Right kidney (tissue), 1 donor: ENCODE measurements around the gene COX14.

ENCODE experiments used
- DNase-seq: peaks from one replicate; pipeline ENCODE4 v3.0.0-alpha.2; 2016

COX14 gene

GRCh38 chr12:50156641-50157040 lies 44.6 kb downstream of the COX14 start:
- no peak for DNase-seq

DNA sequence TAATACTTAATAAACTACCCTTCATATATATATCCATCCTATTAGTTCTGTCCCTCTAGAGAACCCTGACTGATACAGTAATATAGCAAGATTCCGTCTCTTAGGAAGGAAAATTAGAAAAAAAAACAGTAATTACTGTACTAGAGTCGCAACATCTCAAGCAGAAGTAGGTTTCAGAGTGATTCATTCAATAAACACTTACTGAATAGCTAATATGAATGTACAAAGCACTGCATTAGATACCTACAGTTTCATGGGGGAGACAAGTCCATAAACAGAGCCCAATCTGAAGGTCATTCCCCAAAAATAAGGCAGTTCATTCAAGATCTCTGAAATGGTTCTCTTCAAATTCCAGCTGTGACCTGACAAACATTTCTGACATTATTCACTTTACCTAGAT lies 45.2 kb downstream of the COX14 start:
- no peak for DNase-seq

GRCh38 chr12:50160643-50161042 lies 48.6 kb downstream of the COX14 start:
- no peak for DNase-seq

DNA sequence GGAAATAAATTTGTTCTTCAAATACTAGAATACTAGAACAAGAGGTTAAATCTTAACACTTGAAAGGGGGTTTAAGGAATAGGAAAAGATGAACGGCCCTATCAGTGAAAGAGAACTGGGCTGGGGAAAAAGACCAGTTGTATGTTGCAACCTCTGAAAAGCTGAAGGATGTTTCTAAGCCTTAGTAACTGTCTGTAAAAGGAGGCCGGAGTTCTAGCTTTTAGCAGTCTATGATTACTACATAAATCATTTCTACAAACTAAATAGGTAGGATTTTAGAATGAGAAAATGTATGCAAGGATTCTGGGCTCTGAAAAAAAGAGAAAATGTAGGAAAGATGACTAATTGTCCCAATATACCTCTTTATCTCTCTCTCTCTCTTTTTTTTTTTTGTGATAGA lies 50.2 kb downstream of the COX14 start:
- DNase-seq, result no peak

GRCh38 chr12:50164963-50165362 lies 52.9 kb downstream of the COX14 start:
- DNase-seq, result no peak

GRCh38 chr12:50166799-50167048 lies 54.7 kb downstream of the COX14 start:
- no peak for DNase-seq

- DNase-seq, result peak; percentile 98
Observed at GRCh38 chr12:50167049-50167828, 55.2 kb downstream of the COX14 start, which contains the start of gene CERS5. Gene CERS5 (minus strand): TSS chr12:50167369. CDS start chr12:50167297, 72 bp downstream.
